CD14-positive monocyte (primary cell): Measurements from ENCODE around the gene CD4. TPM values are rescaled to one million over a fixed set of nuclear protein-coding genes. Genes with fewer than 3 reads are reported as not detected.

ENCODE experiments used
- DNase-seq, 3 donors: peaks; one replicate each; pipeline ENCODE4 v3.0.0-alpha.2; 2011 to 2022
- H2AFZ ChIP-seq: 2 replicates; pipeline ENCODE4 v1.6.0; 2012; ENCODE audit warnings: mild to moderate bottlenecking, low read depth, low read length, inconsistent platforms; ENCODE audit not compliant: insufficient read depth, poor library complexity, severe bottlenecking
- H3K27ac ChIP-seq, 2 donors: 1 replicate in 1 of 2; 2 replicates in 1 of 2; pipeline ENCODE4 v1.5.1; 2012 to 2013; ENCODE audit warnings: low read length in 2 of 2, control low read depth in 1 of 2, inconsistent platforms in 1 of 2, low read depth in 1 of 2, mild to moderate bottlenecking in 1 of 2
- H3K27me3 ChIP-seq, 2 donors: one replicate each; pipeline versions ENCODE4 v1.6.0 to v1.6.1; 2011 to 2013; ENCODE audit warnings: low read length in 2 of 2; ENCODE audit not compliant: control insufficient read depth in 2 of 2, insufficient read depth in 2 of 2
- H3K36me3 ChIP-seq, 2 donors: replicated peaks in 1 of 2; 1 replicate in 1 of 2; 2 replicates in 1 of 2; pipeline versions ENCODE4 v1.5.1 to v1.6.1; 2012 to 2013; ENCODE audit warnings: low read length in 2 of 2, control low read depth in 1 of 2, inconsistent platforms in 1 of 2, mild to moderate bottlenecking in 1 of 2; ENCODE audit not compliant: insufficient read depth in 2 of 2, control insufficient read depth in 1 of 2
- H3K4me1 ChIP-seq, 2 donors: 1 replicate in 1 of 2; 2 replicates in 1 of 2; pipeline versions ENCODE4 v1.5.1 to v1.6.1; 2012 to 2013; ENCODE audit warnings: low read length in 2 of 2, control low read depth in 1 of 2, inconsistent platforms in 1 of 2, mild to moderate bottlenecking in 1 of 2, moderate library complexity in 1 of 2; ENCODE audit not compliant: insufficient read depth in 2 of 2, control insufficient read depth in 1 of 2
- H3K4me2 ChIP-seq: replicated peaks from 2 replicates; pipeline ENCODE3; 2012; ENCODE audit warnings: low read length, moderate library complexity, mild to moderate bottlenecking; ENCODE audit not compliant: poor library complexity, severe bottlenecking; ENCODE audit errors: extremely low read depth
- H3K4me3 ChIP-seq, 3 experiments: fragments of 200-600 bp in 1 of 3; sonication (generic) in 1 of 3; replicated peaks in 1 of 3; 1 replicate in 2 of 3; 2 replicates in 1 of 3; pipeline ENCODE4 v1.5.1; 2011 to 2013; ENCODE audit warnings: low read length in 3 of 3, mild to moderate bottlenecking in 3 of 3, control low read depth in 2 of 3, low read depth in 2 of 3, inconsistent platforms in 1 of 3, moderate library complexity in 1 of 3
- H3K79me2 ChIP-seq: 2 replicates; pipeline ENCODE4 v1.6.0; 2012; ENCODE audit warnings: mild to moderate bottlenecking, control low read depth, inconsistent platforms, low read length, moderate library complexity; ENCODE audit not compliant: insufficient read depth
- H3K9ac ChIP-seq: 2 replicates; pipeline ENCODE4 v1.6.0; 2017; ENCODE audit warnings: low read length, mild to moderate bottlenecking; ENCODE audit not compliant: insufficient read depth, poor library complexity, severe bottlenecking
- H3K9me3 ChIP-seq, 2 donors: replicated peaks in 1 of 2; 1 replicate in 1 of 2; 2 replicates in 1 of 2; pipeline versions ENCODE4 v1.5.1 to v1.6.1; 2012 to 2013; ENCODE audit warnings: low read length in 2 of 2, control low read depth in 1 of 2; ENCODE audit not compliant: control insufficient read depth in 1 of 2, insufficient read depth in 1 of 2
- H4K20me1 ChIP-seq: 2 replicates; pipeline ENCODE4 v1.6.0; 2012; ENCODE audit warnings: mild to moderate bottlenecking, low read length, control low read depth, moderate library complexity; ENCODE audit not compliant: insufficient read depth
- H3K27ac Mint-ChIP-seq, 7 donors: one replicate each; pipeline ENCODE4 v1.8.0; 2020; ENCODE audit warnings: mild to moderate bottlenecking in 7 of 7, mixed read lengths in 7 of 7, moderate library complexity in 6 of 7, inconsistent platforms in 2 of 7
- H3K27me3 Mint-ChIP-seq, 3 donors: one replicate each; pipeline ENCODE4 v1.8.0; 2021 to 2022; ENCODE audit warnings: low read depth in 3 of 3, mild to moderate bottlenecking in 3 of 3, mixed read lengths in 3 of 3, moderate library complexity in 3 of 3, inconsistent platforms in 1 of 3
- H3K36me3 Mint-ChIP-seq, 2 donors: one replicate each; pipeline ENCODE4 v1.8.0; 2020; ENCODE audit warnings: mixed read lengths in 2 of 2, inconsistent platforms in 1 of 2, mild to moderate bottlenecking in 1 of 2
- H3K4me1 Mint-ChIP-seq: one replicate; pipeline ENCODE4 v1.8.0; 2020; ENCODE audit warnings: mild to moderate bottlenecking, mixed read lengths
- H3K4me3 Mint-ChIP-seq, 2 donors: one replicate each; pipeline ENCODE4 v1.8.0; 2020; ENCODE audit warnings: mild to moderate bottlenecking in 2 of 2, mixed read lengths in 2 of 2, moderate library complexity in 1 of 2
- H3K9me3 Mint-ChIP-seq, 7 donors: one replicate each; pipeline ENCODE4 v1.8.0; 2020 to 2022; ENCODE audit warnings: mixed read lengths in 7 of 7, mild to moderate bottlenecking in 6 of 7, moderate library complexity in 6 of 7, inconsistent platforms in 2 of 7
- WGBS: methylation state at CpG from one replicate; pipeline ENCODE4 v1.1.5; 2013; ENCODE audit warnings: missing lambda C conversion rate; ENCODE audit not compliant: insufficient coverage; 5-methylcytosine and 5-hydroxymethylcytosine counted together
- intact Hi-C, 2 donors: fragments of 100-400 bp; cut with micrococcal nuclease; formaldehyde crosslinking; loops; one replicate each; pipeline versions ENCODE4 v1.15.0 to v1.15.1; 2023
- polyA plus RNA-seq, 3 donors: library from polyadenylated mRNA; depleted of rRNA in 1 of 3; unstranded in 2 of 3; stranded (reverse) in 1 of 3; fragments of 300-500 nt in 2 of 3; fragments of >200 nt in 1 of 3; fragmentation: Illumina TruSeq in 2 of 3; gene quantifications; 1 replicate in 2 of 3; 2 replicates in 1 of 3; pipeline ENCODE4 v1.2.3, GENCODE V29; 2012 to 2021
- TF ChIP-seq, protein P1 (sequence below): fragments of 200-600 bp; IDR thresholded peaks from one replicate; pipeline ENCODE4 v1.8.0; 2022; ENCODE audit warnings: antibody characterized with exemption, mild to moderate bottlenecking

The CD4 gene
- polyA plus RNA-seq, 3 donors: 261 to 371 (median 269) TPM

DNA sequence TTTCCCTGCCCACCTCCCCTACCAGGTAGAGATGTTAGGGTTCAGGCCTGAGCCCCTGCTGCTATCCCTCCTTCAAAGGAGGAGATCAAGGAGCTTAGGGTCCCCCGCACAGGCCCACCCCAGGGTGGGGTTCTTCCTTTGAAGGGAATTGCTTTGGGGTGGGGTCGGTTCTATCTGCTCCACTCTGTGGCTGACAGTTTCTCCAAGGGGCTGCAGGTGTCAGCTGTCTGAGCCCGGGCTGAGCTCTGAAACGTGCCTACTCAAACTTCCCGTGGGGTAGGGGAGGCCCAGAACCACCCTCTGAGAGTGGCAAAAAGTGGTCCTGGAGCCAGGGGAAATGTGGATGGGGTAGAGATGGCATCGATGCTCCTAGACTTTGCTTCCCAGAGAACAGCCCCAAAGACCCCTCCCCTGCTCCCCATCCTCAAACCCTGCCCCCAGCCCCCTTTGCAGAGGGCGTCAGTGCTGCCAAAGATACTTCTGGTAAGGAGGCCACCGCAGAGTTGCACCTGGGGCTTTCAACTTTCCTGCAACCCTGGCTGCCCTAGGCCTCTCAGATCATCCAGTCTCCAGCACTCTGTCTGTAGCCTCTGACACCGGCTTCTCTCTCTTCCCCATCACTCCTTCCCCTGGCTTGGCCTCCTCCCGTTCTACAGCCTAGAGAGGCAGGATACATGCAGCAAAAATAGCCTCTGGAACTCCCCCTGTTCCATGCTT is 6.3 kb upstream of the CD4 start:
- DNase-seq: no peak
- H2AFZ ChIP-seq: no peak overlapping the region
- peaks cover 54 to 68% of the 10 kb centered on the region in 2 donors for H3K4me1 ChIP-seq
- H4K20me1 ChIP-seq: no peaks in the 10 kb centered on the region
- peaks cover 0 to 4% of the 10 kb centered on the region in 2 donors for H3K27me3 ChIP-seq
- H3K79me2 ChIP-seq: no peaks in the 10 kb centered on the region
- H3K27ac ChIP-seq: no peak overlapping the region
- Mint-ChIP-seq H3K4me1 (peaks cover 55% of the 10 kb centered on the region), H3K4me3 (no peak overlapping the region), H3K36me3 (no peaks in the 10 kb centered on the region), H3K9me3 (no peaks in the 10 kb centered on the region), H3K27ac (peak overlapping the region in 1 of 7 donors; percentile 74), H3K27me3 (peaks cover 8 to 10% (median 9%) of the 10 kb centered on the region in 3 donors)
- no peak overlapping the region for H3K9ac ChIP-seq
- H3K36me3 ChIP-seq: no peaks in the 10 kb centered on the region
- H3K9me3 ChIP-seq: no peaks in the 10 kb centered on the region
- intact Hi-C loops: no loop called here
- 74% methylated on average over 6 of the region's 10 CpGs for WGBS
- H3K4me3 ChIP-seq: no peak overlapping the region
- no peak overlapping the region for H3K4me2 ChIP-seq
- TF ChIP-seq, protein P1, sequence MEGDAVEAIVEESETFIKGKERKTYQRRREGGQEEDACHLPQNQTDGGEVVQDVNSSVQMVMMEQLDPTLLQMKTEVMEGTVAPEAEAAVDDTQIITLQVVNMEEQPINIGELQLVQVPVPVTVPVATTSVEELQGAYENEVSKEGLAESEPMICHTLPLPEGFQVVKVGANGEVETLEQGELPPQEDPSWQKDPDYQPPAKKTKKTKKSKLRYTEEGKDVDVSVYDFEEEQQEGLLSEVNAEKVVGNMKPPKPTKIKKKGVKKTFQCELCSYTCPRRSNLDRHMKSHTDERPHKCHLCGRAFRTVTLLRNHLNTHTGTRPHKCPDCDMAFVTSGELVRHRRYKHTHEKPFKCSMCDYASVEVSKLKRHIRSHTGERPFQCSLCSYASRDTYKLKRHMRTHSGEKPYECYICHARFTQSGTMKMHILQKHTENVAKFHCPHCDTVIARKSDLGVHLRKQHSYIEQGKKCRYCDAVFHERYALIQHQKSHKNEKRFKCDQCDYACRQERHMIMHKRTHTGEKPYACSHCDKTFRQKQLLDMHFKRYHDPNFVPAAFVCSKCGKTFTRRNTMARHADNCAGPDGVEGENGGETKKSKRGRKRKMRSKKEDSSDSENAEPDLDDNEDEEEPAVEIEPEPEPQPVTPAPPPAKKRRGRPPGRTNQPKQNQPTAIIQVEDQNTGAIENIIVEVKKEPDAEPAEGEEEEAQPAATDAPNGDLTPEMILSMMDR: no peak

DNA sequence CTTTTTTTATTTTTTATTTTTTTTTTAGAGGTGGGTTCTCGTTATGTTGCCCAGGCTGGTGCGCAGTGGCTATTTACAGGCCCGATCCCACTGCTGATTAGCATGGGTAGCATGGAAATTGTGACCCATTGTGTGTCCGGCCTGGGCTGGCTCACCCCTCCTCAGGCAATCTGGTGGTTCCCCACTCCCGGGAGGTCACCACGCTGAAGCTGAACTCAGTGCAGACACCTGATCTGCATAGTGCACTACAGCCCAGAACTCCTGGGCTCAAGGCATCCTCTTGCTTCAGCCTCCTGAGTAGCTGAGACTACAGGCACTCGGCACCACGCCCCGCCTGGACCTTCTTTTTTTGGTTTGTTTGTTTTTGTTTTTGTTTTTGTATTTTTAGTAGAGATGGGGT is 5.5 kb upstream of the CD4 start:
- H3K9me3 Mint-ChIP-seq: no peaks in the 10 kb centered on the region
- H3K9ac ChIP-seq: no peak overlapping the region
- 93% methylated on average over 7 of the region's 9 CpGs for WGBS
- H3K27me3 ChIP-seq: no peaks in the 10 kb centered on the region
- peaks cover 52 to 67% of the 10 kb centered on the region in 2 donors for H3K4me1 ChIP-seq
- H3K36me3 ChIP-seq: no peaks in the 10 kb centered on the region
- peaks cover under 1 to 2% (median 1%) of the 10 kb centered on the region in 3 donors for H3K27me3 Mint-ChIP-seq
- intact Hi-C loops: no loop called here
- peaks cover 0 to 2% of the 10 kb centered on the region in 2 donors for H3K36me3 Mint-ChIP-seq
- no peaks in the 10 kb centered on the region for H3K79me2 ChIP-seq
- H3K27ac Mint-ChIP-seq: peak overlapping the region in 2 of 7 donors; percentile 14 to 85
- DNase-seq: no peak
- H3K27ac ChIP-seq: peak overlapping the region in 1 of 2 donors; percentile 69
- H3K4me3 ChIP-seq: no peak overlapping the region
- no peaks in the 10 kb centered on the region for H4K20me1 ChIP-seq
- H3K4me1 Mint-ChIP-seq: peaks cover 54% of the 10 kb centered on the region
- no peaks in the 10 kb centered on the region for H3K9me3 ChIP-seq
- H2AFZ ChIP-seq: no peak overlapping the region
- H3K4me3 Mint-ChIP-seq: no peak overlapping the region
- H3K4me2 ChIP-seq: no peak overlapping the region
- TF ChIP-seq, protein P1: no peak
